Lower lobe of right lung (tissue), 2 donors: ENCODE data around the gene MTA1. TPM values are rescaled to one million over a fixed set of nuclear protein-coding genes. Genes with fewer than 3 reads are reported as not detected.
A peak's percentile ranks its signal among the peaks of the same experiment; 100 is the strongest.

ENCODE experiments used
- ATAC-seq, 2 donors: fragments of 200-7000 bp; cut with Tn5 transposase; one replicate each; pipeline ENCODE4 v1.9.1; 2020 to 2022; ENCODE audit warnings: mild to moderate bottlenecking in 2 of 2, moderate library complexity in 2 of 2
- DNase-seq: peaks from one replicate; pipeline ENCODE4 v3.0.0-alpha.2; 2020
- H3K27ac ChIP-seq: fragments of 200-600 bp; one replicate; pipeline ENCODE4 v1.8.0; 2022
- H3K27me3 ChIP-seq: fragments of 200-600 bp; one replicate; pipeline ENCODE4 v1.8.0; 2022; ENCODE audit warnings: low read depth
- H3K36me3 ChIP-seq: fragments of 200-600 bp; one replicate; pipeline ENCODE4 v1.8.0; 2022; ENCODE audit warnings: mild to moderate bottlenecking
- H3K4me1 ChIP-seq: fragments of 200-600 bp; one replicate; pipeline ENCODE4 v1.8.0; 2022
- H3K4me3 ChIP-seq: fragments of 200-600 bp; one replicate; pipeline ENCODE4 v1.8.0; 2022; ENCODE audit warnings: mild to moderate bottlenecking
- H3K9me3 ChIP-seq: fragments of 200-600 bp; one replicate; pipeline ENCODE4 v1.8.0; 2022
- CTCF ChIP-seq: fragments of 200-600 bp; IDR thresholded peaks from one replicate; pipeline ENCODE4 v1.8.0; 2022; ENCODE audit warnings: antibody characterized with exemption, mild to moderate bottlenecking
- intact Hi-C: fragments of 100-400 bp; cut with DNase I; formaldehyde crosslinking; loops from one replicate; pipeline ENCODE4 v1.11.0; 2022
- total RNA-seq: library from RNA; stranded (reverse); fragmentation: NEBNext Ultra II Directional; extraction: Animal tissue kit (Norgen Biotek cat#: 25700); gene quantifications from one replicate; pipeline ENCODE4 v1.2.1, GENCODE V29; 2021
- donor health status: DM: no; HTN: yes; CAD: no; lungs with severe emphysema.

The MTA1 gene
- total RNA-seq, 1 donor from 2014 or later = 69.7 TPM

- no peaks in the 10 kb centered on the region for H3K9me3 ChIP-seq
- H3K36me3 ChIP-seq = peaks cover 11% of the 10 kb centered on the region
- TF ChIP-seq CTCF = no peak
- intact Hi-C loops = no loop called here
- peak overlapping the region; percentile 99 for H3K27ac ChIP-seq
- peaks cover 90% of the 10 kb centered on the region for H3K4me1 ChIP-seq
- H3K4me3 ChIP-seq = no peak overlapping the region
- ATAC-seq (no peak), DNase-seq (no peak)
- no peaks in the 10 kb centered on the region for H3K27me3 ChIP-seq
Measured at GRCh38 chr14:105483300-105484068, 63.9 kb downstream of the MTA1 start.

- Histone ChIP-seq H3K27me3 (no peaks in the 10 kb centered on the region), H3K9me3 (no peaks in the 10 kb centered on the region), H3K27ac (peak overlapping the region; percentile 99), H3K36me3 (peaks cover 7% of the 10 kb centered on the region), H3K4me3 (no peak overlapping the region), H3K4me1 (peaks cover 98% of the 10 kb centered on the region)
- no peak for ATAC-seq
- intact Hi-C loops = no loop called here
- no peak for TF ChIP-seq CTCF
- DNase-seq = peak; percentile 73
Measured at GRCh38 chr14:105484069-105484996, 64.7 kb downstream of the MTA1 start.

- no peak for DNase-seq
- Histone ChIP-seq H3K36me3 (no peaks in the 10 kb centered on the region), H3K27ac (peak overlapping the region; percentile 99), H3K27me3 (no peaks in the 10 kb centered on the region), H3K9me3 (no peaks in the 10 kb centered on the region), H3K4me1 (peaks cover 99% of the 10 kb centered on the region), H3K4me3 (no peak overlapping the region)
- ATAC-seq = no peak
- no peak for TF ChIP-seq CTCF
- intact Hi-C loops = no loop called here
Measured at GRCh38 chr14:105484997-105485393, 65.4 kb downstream of the MTA1 start.

GRCh38 chr14:105485739-105486162, 66.1 kb downstream of the MTA1 start:
- intact Hi-C loops = no loop called here
- Histone ChIP-seq H3K9me3 (no peaks in the 10 kb centered on the region), H3K27ac (peak overlapping the region; percentile 99), H3K4me3 (peak overlapping the region; percentile 83), H3K36me3 (no peaks in the 10 kb centered on the region), H3K4me1 (peaks cover 92% of the 10 kb centered on the region), H3K27me3 (no peaks in the 10 kb centered on the region)
- TF ChIP-seq CTCF = peak; percentile 52
- DNase-seq (no peak), ATAC-seq (no peak)

- Histone ChIP-seq H3K4me3 (peak within 1 kb of the TSS; percentile 83), H3K36me3 (no peaks in the 10 kb centered on the region), H3K27ac (peak within 1 kb of the TSS; percentile 99), H3K27me3 (no peaks in the 10 kb centered on the region), H3K4me1 (peaks cover 86% of the 10 kb centered on the region), H3K9me3 (no peaks in the 10 kb centered on the region)
- TF ChIP-seq CTCF = no peak
- ATAC-seq (no peak), DNase-seq (no peak)
- intact Hi-C loops = no loop called here
Measured at GRCh38 chr14:105486163-105486973, 66.7 kb downstream of the MTA1 start, which contains the start of gene CRIP1. TSS of gene CRIP1 (plus strand) at chr14:105486886. CDS start at chr14:105487260, 374 bp downstream.
